ENCODE data around the gene ALDH3B2.

GRCh38 chr11:67700141-67700540 lies 25.7 kb upstream of the ALDH3B2 start:
- TF ChIP-seq CTCF (IDR thresholded peaks at IDR 0.05; ENCODE audit: low read depth, low read length, poor library complexity, severe bottlenecking) = no peak
- no peak for TF ChIP-seq EZH2phosphoT487 (IDR thresholded peaks at IDR 0.05; ENCODE audit: borderline replicate concordance, low read length)

All from DOHH2 (cell line).